ENCODE measurements around the gene MYO6. TPM values are rescaled to one million over a fixed set of nuclear protein-coding genes. Genes with fewer than 3 reads are reported as not detected.

The MYO6 gene
- polyA plus RNA-seq, 1 of the 3 experiments (the other 2 are of a cell fraction), result 6.2 TPM

DNA sequence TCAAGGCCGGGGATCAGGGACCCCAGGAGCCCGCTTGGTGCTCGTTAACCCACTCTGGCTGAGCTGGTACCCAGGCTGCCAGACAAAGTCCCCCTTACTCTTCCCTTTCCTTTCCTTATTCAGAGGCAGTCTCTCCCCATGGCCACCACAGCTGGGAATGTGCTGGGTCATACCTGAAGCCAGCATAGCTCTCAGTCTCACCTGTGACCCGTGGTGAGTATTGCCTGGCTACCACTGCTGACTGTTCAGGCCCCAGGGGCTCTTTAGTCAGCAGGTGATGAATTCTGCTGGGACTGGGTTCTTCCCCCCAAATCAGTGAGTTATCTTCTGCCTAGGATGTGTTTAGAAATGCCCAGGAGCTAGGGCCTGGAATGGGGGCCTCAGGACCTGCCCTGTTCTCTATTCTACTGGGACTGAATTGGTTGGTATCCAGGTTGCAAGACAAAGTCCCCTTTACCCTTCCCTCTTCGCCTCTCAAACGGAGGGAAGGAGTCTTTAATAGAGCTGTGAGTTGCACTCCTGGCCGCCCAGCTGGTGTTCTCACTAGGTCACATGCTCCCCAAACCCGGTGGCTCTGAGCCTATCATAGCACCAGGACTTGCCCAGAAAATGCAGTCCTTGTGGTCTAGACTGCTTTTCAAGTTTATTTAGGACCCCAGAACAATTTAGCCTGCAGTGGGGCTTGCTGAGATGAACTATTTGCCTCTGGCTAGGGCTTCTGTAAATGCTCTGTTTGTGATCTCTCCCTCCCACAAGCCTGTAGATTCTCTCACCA is 64.6 kb downstream of the MYO6 start:
- Histone ChIP-seq H2AFZ (ENCODE audit: low read depth) (no peak overlapping the region), H3K27ac (ENCODE audit: low read depth in 2 of 2, low read length in 1 of 2) (no peak overlapping the region), H3K9me2 (no peaks in the 10 kb centered on the region), H3K36me3 (replicated peaks in 1 of 2; ENCODE audit: control insufficient read depth in 1 of 2, insufficient read depth in 2 of 2, low read length in 1 of 2) (peaks cover 0 to 6% of the 10 kb centered on the region in 2 experiments), H3K4me2 (no peak overlapping the region), H3K4me3 (ENCODE audit: low read depth in 2 of 2, low read length in 1 of 2) (no peak overlapping the region), H3K9me3 (no peaks in the 10 kb centered on the region), H3K4me1 (ENCODE audit: control insufficient read depth in 1 of 2, insufficient read depth in 2 of 2, low read depth in 1 of 2, low read length in 1 of 2) (peaks cover 0 to 2% of the 10 kb centered on the region in 2 experiments; a peak in 1 of 4 replicates), H3K9ac (no peak overlapping the region), H3F3A (replicated peaks; ENCODE audit: insufficient read depth) (no peaks in the 10 kb centered on the region), H4K20me1 (ENCODE audit: insufficient read depth) (no peaks in the 10 kb centered on the region), H3K27me3 (ENCODE audit: insufficient read depth) (no peaks in the 10 kb centered on the region), H3K79me2 (ENCODE audit: insufficient read depth) (0 out of 2 replicates have a peak, but pooled peaks cover 5% of the 10 kb centered on the region)
- TF ChIP-seq YY1 (IDR thresholded peaks at IDR 0.05; ENCODE audit: low read depth) (no peak), IRF3 (IDR thresholded peaks at IDR 0.05; ENCODE audit: low read depth, low read length) (no peak)
- no peak for DNase-seq
- 100% methylated on average over 4 of the region's 8 CpGs for WGBS (ENCODE audit: low lambda C conversion rate)
- POLR2A ChIA-PET, result no interaction called here
- CTCF ChIA-PET, result interaction anchor here (1.0 kb wide), 1 partner anchor 18 kb away, joined by 3 read pairs; no protein-coding TSS in a partner anchor

- no peak overlapping the region for H2AFZ ChIP-seq (ENCODE audit: low read depth)
- peaks cover 0 to 6% of the 10 kb centered on the region in 2 experiments for H3K36me3 ChIP-seq (replicated peaks in 1 of 2; ENCODE audit: control insufficient read depth in 1 of 2, insufficient read depth in 2 of 2, low read length in 1 of 2)
- H3K9ac ChIP-seq, result no peak overlapping the region
- no peak overlapping the region for H3K4me3 ChIP-seq (ENCODE audit: low read depth in 2 of 2, low read length in 1 of 2)
- H3K4me1 ChIP-seq (ENCODE audit: control insufficient read depth in 1 of 2, insufficient read depth in 2 of 2, low read depth in 1 of 2, low read length in 1 of 2), result peaks cover 0 to 2% of the 10 kb centered on the region in 2 experiments; a peak in 1 of 4 replicates
- ChIA-PET CTCF (interaction anchor here (1.1 kb wide), 1 partner anchor 77 kb away, joined by 3 read pairs; no protein-coding TSS in a partner anchor), POLR2A (no interaction called here)
- 69% methylated on average over 1 of the region's 1 CpG for WGBS (ENCODE audit: low lambda C conversion rate)
- TF ChIP-seq YY1 (IDR thresholded peaks at IDR 0.05; ENCODE audit: low read depth) (no peak), IRF3 (IDR thresholded peaks at IDR 0.05; ENCODE audit: low read depth, low read length) (no peak), RAD21 (IDR thresholded peaks at IDR 0.05; ENCODE audit: low read length) (no peak), JUND (IDR thresholded peaks at IDR 0.05) (no peak)
- H4K20me1 ChIP-seq (ENCODE audit: insufficient read depth), result no peaks in the 10 kb centered on the region
- no peak for DNase-seq
- no peaks in the 10 kb centered on the region for H3K9me2 ChIP-seq
- H3K27ac ChIP-seq (ENCODE audit: low read depth in 2 of 2, low read length in 1 of 2), result no peak overlapping the region
- H3K79me2 ChIP-seq (ENCODE audit: insufficient read depth), result peaks cover 5% of the 10 kb centered on the region; the same call in 1 of the 2 replicates
- no peak overlapping the region for H3K4me2 ChIP-seq
- H3F3A ChIP-seq (replicated peaks; ENCODE audit: insufficient read depth), result no peaks in the 10 kb centered on the region
- no peaks in the 10 kb centered on the region for H3K27me3 ChIP-seq (ENCODE audit: insufficient read depth)
- H3K9me3 ChIP-seq, result no peaks in the 10 kb centered on the region
Measured at GRCh38 chr6:75815756-75816155, 66.7 kb downstream of the MYO6 start.

- Histone ChIP-seq H3K27me3 (ENCODE audit: insufficient read depth) (no peaks in the 10 kb centered on the region), H3K36me3 (replicated peaks in 1 of 2; ENCODE audit: control insufficient read depth in 1 of 2, insufficient read depth in 2 of 2, low read length in 1 of 2) (peaks cover 0 to 6% of the 10 kb centered on the region in 2 experiments), H3K9me3 (no peaks in the 10 kb centered on the region), H3K4me2 (no peak overlapping the region), H3K9ac (no peak overlapping the region), H3F3A (replicated peaks; ENCODE audit: insufficient read depth) (no peaks in the 10 kb centered on the region), H3K27ac (ENCODE audit: low read depth in 2 of 2, low read length in 1 of 2) (peak overlapping the region in 1 of 2 experiments; percentile 43; a peak in 2 of 4 replicates), H3K79me2 (ENCODE audit: insufficient read depth) (no peaks in the 10 kb centered on the region; the same call in 1 of the 2 replicates), H2AFZ (ENCODE audit: low read depth) (no peak overlapping the region), H3K4me1 (ENCODE audit: control insufficient read depth in 1 of 2, insufficient read depth in 2 of 2, low read depth in 1 of 2, low read length in 1 of 2) (peaks cover 0 to 2% of the 10 kb centered on the region in 2 experiments; a peak in 1 of 4 replicates), H4K20me1 (ENCODE audit: insufficient read depth) (no peaks in the 10 kb centered on the region), H3K4me3 (ENCODE audit: low read depth in 2 of 2, low read length in 1 of 2) (no peak overlapping the region), H3K9me2 (no peaks in the 10 kb centered on the region)
- POLR2A ChIA-PET, result no interaction called here
- no peak for TF ChIP-seq CHD2 (IDR thresholded peaks at IDR 0.05; ENCODE audit: low read length, partially characterized antibody)
- no peak for TF ChIP-seq ELF1 (IDR thresholded peaks at IDR 0.05)
- TF ChIP-seq, protein P1, sequence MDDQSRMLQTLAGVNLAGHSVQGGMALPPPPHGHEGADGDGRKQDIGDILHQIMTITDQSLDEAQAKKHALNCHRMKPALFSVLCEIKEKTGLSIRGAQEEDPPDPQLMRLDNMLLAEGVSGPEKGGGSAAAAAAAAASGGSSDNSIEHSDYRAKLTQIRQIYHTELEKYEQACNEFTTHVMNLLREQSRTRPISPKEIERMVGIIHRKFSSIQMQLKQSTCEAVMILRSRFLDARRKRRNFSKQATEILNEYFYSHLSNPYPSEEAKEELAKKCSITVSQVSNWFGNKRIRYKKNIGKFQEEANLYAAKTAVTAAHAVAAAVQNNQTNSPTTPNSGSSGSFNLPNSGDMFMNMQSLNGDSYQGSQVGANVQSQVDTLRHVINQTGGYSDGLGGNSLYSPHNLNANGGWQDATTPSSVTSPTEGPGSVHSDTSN (IDR thresholded peaks at IDR 0.05), result no peak
- CTCF ChIA-PET, result interaction anchor here (1.3 to 1.4 kb wide), 2 partner anchors 20 to 75 kb away, joined by 3 to 4 read pairs; no protein-coding TSS in a partner anchor
- 77% methylated on average over 1 of the region's 1 CpG for WGBS (ENCODE audit: low lambda C conversion rate)
- no peak for DNase-seq
Measured at GRCh38 chr6:75818098-75818855, 69.2 kb downstream of the MYO6 start.
